ENCODE results near the gene KRTAP4-12.
"Not testable (repeated sequence)": the region's sequence is repeated elsewhere in the genome, so short reads cannot be mapped to it uniquely, and the experiment has no call there.

KRTAP4-12 gene

DNA sequence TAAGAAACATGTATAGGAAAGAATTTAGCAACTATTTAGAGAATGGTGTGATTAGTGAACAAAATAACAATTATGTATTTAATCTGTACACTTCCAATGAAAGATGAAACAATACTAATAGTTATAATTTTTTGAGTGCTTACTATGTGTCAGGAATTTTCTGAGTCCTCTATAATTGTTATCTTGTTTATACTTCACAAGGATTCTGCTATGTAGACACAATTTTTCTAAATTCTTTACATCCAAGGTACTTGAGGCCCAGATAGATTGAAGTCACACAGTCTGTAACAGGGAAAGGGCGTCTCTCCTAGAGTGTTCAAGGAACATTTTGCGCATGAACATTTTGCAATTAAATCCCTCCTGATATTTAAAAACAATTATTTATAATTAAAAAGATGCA lies 1.1 kb upstream of the KRTAP4-12 start:
- DNase-seq (ENCODE audit: low spot score): no peak

DNA sequence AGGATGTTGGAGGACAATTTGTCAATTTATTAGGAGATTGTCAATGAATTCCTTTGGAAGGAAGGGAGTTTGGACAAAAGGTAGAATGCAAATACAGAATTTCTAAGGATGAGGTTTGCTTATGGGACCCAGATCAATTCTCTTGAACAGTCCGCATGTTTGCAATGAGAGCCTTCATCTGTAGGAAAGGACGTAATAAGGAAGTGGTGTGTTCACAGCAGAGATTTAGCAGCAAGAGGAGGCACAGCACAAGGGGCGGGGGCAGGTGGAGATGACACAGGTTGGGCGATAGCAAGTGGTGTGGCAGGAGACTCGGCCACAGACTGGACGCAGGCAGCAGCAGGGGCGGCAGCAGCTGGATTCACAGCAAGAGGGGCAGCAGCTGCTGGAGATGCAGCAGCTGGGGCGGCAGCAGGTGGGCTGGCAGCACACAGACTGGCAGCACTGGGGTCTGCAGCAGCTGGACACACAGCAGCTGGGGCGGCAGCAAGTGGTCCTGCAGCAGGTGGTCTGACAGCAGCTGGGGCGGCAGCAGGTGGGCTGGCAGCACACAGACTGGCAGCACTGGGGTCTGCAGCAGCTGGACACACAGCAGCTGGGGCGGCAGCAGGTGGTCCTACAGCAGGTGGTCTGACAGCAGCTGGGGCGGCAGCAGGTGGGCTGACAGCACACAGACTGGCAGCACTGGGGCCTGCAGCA lies 541 bp downstream of the KRTAP4-12 start:
- not testable (repeated sequence) for DNase-seq (ENCODE audit: low spot score)

DNA sequence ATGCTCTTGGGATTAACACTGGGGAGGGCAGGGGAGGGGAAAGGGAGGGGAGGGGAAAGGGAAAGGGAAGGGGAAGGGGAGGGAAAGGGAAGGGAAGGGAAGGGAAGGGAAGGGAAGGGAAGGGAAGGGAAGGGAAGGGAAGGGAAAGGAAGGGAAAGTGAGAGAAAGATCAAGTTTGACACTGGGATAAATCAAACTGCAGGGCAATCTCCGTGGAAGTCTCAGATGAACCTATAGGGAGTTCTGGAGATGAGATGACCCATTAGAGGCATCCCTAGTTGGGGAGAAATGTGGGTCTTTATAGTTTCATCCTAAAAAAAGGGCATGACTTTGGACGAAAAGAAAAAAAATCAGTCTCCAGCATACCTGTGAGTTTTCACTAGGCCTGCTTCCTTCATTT lies 2.2 kb downstream of the KRTAP4-12 start:
- DNase-seq (ENCODE audit: low spot score): no peak

DNA sequence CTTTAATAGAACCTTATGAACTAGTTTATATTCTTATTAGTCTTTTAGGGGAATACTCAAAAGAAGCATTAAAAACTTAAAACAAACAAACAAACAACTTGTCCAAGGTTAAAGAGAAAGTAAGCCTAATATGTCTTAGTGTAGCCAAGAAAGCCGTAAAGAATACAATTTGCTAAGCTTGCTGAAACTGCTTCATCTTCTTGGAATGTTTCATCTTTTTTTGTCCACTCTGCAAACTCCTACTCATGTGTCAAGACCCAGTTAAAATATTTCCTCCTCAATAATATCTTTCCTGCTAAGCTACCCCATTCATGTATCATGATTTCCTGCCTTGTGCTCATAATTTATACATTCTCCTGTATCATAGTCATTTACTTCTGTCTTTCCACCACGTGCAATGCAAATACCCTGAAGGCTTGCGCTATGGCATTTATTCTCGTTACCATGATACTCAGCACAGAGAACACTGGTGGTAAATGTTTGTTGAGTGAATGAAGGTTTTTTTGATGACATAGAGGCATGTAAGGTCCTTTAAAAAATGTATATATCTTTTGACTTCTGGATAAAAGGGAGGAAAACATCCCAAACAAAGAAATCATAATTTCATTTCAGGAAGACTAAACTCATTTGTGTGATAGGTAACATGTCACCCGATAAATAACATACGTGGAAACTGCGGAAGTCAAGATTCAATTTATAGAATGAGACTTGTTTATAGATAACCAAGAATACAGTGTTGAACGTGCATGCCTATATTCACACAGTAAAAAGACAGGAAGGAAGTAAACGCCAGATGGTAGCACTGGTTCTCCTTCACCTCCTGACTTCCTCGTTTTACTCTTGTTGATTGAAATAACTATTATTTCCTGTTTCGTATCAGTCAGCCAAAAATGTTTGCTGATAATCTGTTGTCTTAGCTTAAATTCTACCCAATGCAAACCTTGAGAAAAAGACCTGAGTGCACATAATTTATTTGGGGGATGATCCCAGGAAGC lies 4.0 kb downstream of the KRTAP4-12 start:
- DNase-seq (ENCODE audit: low spot score): not testable (repeated sequence)

DNA sequence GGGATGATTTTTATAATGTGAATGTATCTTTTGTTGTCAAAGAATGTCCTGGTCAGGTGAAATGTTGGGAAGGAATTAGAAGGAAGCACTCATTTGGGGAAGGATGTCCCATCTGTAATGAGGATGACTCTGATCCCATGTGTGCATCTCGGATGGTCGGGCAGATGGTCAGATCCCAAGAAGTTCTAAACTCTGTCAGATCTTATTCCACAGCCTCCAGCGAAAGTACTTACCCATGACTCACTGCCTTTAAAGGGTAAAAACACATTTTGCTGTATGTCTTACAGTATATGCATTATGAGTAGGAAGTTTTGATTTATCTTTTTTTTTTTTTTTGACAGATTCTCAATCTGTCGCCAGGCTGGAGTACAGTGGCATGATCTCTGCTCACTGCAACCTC lies 5.3 kb downstream of the KRTAP4-12 start:
- no peak for DNase-seq (ENCODE audit: low spot score)

DNA sequence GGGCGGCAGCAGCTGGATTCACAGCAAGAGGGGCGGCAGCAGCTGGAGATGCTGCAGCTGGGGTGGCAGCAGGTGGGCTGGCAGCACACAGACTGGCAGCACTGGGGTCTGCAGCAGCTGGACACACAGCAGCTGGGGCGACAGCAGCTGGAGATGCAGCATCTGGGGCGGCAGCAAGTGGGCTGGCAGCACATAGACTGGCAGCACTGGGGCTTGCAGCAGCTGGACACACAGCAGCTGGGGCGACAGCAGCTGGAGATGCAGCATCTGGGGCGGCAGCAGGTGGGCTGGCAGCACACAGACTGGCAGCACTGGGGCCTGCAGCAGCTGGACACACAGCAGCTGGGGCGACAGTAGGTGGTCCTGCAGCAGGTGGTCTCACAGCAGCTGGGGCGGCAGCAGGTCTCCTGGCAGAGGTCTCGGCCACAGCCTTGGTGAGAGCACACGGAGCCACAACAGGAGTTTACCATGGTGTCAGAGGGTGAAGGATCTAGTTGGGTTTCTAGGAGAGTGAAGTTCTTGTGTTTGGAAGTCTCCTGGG lies 6.1 kb downstream of the KRTAP4-12 start, which contains the start of gene KRTAP4-11:
Gene KRTAP4-11, minus strand, starts transcription at position 528 of the 541 bp plus-strand sequence. Its CDS starts 58 bp downstream, at position 470.
- DNase-seq (ENCODE audit: low spot score): not testable (repeated sequence)

DNA sequence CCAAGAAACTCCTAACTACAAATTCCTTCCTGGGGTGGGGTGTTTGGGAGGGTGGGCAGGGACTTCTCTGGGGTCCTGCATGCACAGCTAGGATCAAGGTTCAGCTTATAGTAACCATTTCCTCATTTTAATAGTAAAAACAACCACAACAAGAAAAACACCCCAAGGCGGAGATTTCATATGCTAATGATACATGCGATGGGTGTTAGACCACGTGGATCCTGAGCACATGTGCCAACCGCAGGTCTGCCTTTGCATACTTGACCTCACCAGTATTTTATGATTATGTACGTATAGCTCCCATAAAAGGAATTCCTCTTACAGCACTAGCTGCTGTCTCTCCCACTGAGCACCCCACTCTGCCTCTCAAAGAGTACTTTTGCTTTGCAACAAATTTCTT lies 7.7 kb downstream of the KRTAP4-12 start:
- no peak for DNase-seq (ENCODE audit: low spot score)

DNA sequence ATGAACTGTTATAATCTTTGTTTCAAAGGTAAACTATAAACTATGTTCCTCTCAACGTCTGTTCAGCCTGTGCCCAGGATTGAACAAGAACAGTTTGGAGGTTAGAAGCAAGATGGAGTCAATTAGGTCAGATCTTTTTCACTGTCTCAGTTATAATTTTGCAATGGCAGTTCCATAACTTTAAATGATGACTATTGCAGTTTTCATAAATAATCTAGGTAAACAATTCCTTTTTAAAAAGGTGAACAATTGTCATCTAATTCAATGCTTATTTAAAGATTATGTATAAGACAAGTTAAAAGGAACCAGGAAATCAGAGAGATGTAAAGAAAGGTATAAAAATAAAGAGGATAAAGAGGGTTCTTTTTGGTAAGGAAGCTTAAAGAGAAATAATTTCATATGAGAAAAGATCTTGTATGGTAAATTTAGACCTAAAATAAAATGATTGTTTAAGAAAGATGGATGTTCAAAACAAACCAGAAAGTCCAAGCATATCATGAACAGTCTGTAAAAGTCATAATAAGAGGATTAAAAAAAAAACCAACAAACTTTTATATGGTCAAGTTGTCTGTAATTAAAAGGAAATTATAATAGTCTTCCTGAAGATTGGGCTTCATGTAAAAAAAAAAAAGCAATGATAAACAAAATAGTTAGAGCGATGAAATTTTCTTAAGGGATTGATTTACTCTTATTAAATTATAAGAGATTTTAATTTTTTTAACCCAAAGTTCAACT lies 12.7 kb downstream of the KRTAP4-12 start:
- no peak for DNase-seq (ENCODE audit: low spot score)

DNA sequence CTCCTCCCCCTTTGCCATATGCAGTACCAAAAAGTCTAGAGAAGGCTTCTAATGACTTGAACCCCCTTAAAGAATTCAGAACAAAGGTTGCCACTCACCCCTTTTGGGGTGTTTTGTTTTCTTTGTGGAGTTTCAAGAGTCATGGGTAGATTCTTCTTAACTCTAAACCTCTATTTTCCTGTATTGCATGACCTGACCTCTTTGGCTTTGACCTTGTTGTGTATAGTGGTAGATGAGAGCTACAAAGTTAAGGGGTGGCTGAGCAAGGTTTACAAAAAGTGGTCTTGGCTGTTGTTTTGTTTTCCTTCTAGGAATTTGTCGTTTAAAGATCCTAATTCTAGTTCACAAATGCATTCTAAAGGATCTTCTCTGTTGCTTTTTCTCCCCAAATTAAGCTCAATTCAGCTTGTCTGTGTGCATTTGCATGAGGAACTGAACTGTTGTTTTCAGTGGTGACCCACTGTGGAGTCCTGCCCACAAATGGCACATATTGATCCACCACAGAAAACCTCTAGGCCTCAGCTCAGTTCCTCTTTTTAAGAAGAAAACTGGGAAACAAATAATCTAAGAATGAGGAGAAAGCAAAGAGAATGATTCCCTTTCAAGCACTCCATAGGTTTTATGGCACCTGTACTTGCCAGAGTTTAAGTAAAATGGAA lies 15.1 kb downstream of the KRTAP4-12 start:
- DNase-seq (ENCODE audit: low spot score): not testable (repeated sequence)

DNA sequence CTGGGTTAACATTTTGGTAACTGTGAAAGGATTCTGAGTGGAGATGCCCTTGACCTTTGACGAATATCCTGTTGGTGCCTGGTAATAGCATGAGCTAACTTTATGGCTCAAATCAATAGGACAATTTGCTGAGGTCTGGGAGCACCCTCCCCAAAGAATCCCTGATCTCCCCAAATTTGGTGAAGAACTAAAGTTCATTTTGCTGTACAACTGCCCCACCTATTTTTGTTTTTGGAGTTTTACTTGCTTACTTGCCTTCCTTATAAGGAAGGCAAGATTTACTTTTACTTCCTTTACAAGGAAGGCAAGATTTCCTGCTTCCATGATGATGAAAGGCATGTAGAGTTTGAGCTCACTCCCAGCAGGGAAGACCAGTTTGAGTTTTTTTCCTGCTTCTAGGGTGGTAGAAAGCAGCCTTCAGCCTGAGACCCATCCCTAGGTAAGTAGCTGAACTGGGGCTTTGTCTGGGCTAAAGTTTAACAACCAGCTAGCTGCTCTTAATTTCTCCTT lies 16.0 kb downstream of the KRTAP4-12 start:
- no peak for DNase-seq (ENCODE audit: low spot score)

DNA sequence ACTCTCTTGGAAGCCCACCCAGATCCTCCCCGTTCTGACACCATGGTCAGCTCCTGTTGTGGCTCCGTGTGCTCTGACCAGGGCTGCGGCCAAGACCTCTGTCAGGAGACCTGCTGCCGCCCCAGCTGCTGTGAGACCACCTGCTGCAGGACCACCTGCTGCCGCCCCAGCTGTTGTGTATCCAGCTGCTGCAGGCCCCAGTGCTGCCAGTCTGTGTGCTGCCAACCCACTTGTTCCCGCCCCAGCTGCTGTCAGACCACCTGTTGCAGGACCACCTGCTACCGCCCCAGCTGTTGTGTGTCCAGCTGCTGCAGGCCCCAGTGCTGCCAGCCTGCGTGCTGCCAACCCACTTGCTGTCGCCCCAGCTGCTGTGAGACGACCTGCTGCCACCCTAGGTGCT lies 18.6 kb downstream of the KRTAP4-12 start, which contains the start of gene KRTAP4-9:
Gene KRTAP4-9, plus strand, starts transcription at position 43 of the 400 bp plus-strand sequence. Its CDS starts 0 bp downstream, at position 43.
- not testable (repeated sequence) for DNase-seq (ENCODE audit: low spot score)

DNA sequence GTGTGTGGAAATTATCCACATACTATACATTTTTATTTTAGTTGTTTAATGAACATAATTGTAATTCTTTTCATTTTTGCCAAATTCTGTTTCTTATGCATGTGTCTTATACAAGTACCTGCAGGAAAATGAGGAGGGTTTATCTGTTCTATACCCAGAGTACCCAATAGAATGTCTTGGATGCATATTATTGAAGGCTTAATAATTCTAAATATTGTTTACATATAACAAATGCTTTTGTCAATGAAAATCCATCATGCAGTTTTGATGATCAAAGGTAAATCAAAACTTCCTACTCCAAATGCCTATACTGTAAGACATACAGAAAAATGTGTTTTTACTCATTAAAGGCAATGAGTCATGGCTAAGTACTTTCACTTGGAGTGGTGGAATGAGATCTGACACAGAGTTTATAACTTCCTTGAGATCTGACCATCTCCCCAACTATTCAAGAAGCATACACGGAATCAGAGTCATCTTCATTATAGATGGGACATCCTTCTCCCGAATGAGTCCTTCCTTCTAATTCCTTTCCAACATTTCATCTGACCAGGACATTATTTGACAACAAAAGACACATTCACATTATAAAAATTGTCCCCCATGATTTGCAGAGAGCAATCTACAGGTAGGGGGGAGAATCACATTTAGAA lies 19.5 kb downstream of the KRTAP4-12 start:
- DNase-seq (ENCODE audit: low spot score): not testable (repeated sequence)

DNA sequence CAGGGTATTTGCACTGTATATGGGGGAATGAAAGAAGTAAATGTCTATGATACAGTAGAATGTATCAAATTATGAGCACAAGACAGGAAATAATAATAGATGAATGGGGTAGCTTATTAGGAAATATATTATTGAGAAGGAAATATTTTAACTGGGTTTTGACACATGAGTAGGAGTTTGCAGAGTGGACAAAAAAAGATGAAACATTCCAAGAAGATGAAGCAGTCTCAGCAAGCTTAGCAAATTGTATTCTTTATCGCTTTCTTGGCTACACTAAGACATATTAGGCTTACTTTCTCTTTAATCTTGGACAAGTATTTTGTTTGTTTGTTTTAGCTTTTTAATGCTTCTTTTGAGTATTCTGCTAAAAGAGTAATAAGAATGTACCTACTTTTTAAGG lies 20.1 kb downstream of the KRTAP4-12 start:
- DNase-seq (ENCODE audit: low spot score): no peak

DNA sequence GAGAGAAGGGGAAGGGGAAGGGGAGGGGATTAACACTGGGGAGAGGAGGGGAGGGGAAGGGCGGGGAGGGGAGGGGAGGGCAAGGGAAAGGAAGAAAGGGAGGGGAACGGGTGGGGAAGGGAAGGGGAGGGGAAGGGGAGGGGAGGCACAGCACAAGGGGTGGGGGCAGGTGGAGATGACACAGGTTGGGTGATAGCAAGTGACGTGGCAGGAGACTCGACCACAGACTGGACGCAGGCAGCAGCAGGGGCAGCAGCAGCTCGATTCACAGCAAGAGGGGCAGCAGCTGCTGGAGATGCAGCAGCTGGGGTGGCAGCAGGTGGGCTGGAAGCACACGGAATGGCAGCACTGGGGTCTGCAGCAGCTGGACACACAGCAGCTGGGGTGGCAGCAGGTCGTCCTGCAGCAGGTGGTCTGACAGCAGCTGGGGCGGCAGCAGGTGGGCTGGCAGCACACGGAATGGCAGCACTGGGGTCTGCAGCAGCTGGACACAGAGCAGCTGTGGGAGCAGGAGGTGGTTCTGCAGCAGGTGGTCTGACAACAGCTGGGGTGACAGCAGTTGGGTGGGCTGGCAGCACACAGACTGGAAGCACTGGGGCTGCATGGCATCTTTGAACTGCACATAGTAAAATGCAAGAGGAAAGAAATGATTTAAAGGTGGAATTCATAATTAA lies 22.3 kb downstream of the KRTAP4-12 start, which contains the start of gene KRTAP4-16:
Gene KRTAP4-16, minus strand, starts transcription at position 624 of the 674 bp plus-strand sequence. Its CDS starts 0 bp downstream, at position 624.
- no peak for DNase-seq (ENCODE audit: low spot score)

DNA sequence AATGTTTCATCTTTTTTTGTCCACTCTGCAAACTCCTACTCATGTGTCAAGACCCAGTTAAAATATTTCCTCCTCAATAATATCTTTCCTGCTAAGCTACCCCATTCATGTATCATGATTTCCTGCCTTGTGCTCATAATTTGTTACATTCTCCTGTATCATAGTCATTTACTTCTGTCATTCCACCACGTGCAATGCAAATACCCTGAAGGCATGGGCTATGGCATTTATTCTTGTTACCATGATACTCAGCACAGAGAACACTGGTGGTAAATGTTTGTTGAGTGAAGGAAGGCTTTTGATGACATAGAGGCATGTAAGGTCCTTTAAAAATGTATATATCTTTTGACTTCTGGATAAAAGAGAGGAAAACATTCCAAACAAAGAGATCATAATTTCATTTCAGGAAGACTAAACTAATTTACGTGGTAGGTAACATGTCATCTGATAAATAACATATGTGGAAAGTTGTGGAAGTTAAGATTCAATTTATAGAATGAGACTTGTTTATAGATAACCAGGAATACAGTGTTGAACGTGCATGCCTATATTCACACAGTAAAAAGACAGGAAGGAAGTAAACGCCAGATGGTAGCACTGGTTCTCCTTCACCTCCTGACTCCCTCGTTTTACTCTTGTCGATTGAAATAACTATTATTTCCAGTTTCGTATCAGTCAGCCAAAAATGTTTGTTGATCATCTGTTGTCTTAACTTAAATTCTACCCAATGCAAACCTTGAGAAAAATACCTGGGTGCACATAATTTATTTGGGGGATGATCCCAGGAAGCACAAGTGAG lies 24.1 kb downstream of the KRTAP4-12 start:
- DNase-seq (ENCODE audit: low spot score): not testable (repeated sequence)

DNA sequence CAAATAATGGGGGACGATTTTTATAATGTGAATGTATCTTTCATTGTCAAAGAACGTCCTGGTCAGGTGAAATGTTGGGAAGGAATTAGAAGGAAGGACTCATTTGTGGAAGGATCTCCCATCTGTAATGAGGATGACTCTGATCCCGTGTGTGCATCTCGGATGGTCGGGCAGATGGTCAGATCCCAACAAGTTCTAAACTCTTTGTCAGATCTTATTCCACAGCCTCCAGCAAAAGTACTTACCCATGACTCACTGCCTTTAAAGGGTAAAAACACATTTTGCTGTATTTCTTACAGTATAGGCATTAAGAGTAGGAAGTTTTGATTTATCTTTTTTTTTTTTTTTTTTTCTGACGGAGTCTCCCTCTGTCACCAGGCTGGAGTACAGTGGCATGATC lies 25.5 kb downstream of the KRTAP4-12 start:
- DNase-seq (ENCODE audit: low spot score): peak; percentile 7

DNA sequence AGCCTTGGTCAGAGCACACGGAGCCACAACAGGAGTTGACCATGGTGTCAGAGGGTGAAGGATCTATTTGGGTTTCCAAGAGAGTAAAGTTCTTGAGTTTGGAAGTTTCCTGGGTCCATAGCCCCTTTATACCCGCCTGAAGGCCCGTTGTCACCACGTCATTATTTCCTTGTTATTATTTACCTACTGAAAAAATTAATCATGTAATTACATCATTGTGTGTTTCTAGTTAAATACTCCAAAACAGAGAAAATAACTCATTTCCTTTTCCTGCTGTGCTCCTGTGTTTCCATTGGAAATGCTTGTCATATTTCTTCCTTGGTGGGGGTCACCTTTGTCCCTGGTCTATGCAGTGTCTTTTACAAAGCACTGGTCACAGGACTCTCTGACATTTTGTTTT lies 25.9 kb downstream of the KRTAP4-12 start, which contains the start of gene KRTAP4-8:
Gene KRTAP4-8, minus strand, starts transcription at position 101 of the 400 bp plus-strand sequence. Its CDS starts 58 bp downstream, at position 43.
- DNase-seq (ENCODE audit: low spot score): no peak

DNA sequence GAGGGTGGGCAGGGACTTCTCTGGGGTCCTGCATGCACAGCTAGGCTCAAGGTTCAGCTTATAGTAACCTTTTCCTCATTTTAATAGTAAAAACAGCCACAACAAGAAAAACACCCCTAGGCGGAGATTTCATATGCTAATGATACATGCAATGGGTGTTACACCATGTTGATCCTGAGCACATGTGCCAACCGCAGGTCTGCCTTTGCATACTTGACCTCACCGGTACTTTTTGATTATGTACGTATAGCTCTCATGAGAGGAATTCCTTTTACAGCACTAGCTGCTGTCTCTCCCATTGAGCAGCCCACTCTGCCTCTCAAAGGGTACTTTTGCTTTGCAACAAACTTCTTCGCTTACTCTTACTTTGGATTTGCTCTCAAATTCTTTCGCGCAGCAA lies 27.9 kb downstream of the KRTAP4-12 start:
- DNase-seq (ENCODE audit: low spot score): no peak
